T-helper 9 cell (primary cell): ENCODE results near the gene WIF1.

Source experiments
- DNase-seq: peaks from one replicate; pipeline ENCODE4 v3.0.0-alpha.2; 2020

Gene WIF1

DNA sequence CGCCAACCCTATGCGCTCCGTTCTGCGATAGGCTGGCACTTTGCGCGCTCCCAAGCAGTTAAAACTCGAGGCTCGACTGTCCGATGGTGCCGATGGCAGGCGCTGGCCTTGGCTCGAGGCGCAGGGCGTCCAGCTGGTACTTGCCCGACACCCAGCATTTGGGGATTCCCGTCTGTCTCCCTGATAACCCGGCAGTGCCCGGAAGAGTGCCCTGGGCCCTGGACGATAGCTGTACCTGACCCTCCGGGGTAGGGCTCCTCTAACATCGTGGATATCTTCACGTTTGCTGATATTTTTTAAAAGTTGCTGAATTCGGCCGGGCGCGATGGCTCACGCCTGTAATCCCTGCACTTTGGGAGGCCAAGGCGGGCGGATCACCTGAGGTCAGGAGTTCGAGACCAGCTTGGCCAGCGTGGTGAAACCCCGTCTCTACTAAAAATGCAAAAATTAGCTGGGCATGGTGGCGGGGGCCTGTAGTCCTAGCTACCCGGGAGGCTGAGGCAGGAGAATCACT lies 908 bp upstream of the WIF1 start:
- DNase-seq = no peak

DNA sequence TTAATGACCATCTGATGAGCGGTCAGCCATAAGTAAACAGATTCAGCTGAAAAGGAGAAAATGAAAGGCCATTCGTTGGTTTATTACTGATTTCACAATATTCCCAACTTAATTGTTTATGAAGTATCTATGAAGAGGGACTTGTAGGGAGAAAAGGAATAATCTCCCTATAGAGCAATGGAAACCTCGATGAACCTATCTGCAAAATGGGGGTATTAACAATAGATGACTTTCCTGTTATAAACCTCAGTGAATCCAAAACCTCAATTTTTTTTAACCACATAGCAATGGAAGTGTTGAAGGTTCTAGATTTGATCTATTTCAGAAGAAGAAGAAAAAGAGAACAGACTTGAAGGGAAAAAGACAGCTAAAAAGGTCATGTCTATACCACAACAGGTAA lies 2.0 kb downstream of the WIF1 start:
- no peak for DNase-seq

GRCh38 chr12:65113621-65114035 lies 7.5 kb downstream of the WIF1 start:
- no peak for DNase-seq

DNA sequence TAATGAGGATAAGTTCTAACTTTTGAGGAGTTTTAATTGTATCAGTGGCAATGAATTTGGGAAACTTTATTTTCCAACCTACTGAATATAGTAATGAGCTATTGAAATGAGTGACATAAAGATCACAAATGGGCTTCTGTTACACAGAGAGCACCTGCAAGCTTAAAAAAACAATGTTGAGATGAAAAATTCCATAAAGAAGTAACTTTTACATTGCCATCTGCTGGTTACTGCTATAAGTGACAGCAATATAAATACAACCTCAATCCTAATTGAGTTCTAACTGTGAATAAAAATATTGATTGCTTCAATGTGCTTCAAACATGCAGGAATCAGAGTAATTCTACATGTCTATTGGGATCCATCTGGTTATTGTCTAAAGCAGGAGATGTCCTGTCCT lies 14.2 kb downstream of the WIF1 start:
- no peak for DNase-seq

DNA sequence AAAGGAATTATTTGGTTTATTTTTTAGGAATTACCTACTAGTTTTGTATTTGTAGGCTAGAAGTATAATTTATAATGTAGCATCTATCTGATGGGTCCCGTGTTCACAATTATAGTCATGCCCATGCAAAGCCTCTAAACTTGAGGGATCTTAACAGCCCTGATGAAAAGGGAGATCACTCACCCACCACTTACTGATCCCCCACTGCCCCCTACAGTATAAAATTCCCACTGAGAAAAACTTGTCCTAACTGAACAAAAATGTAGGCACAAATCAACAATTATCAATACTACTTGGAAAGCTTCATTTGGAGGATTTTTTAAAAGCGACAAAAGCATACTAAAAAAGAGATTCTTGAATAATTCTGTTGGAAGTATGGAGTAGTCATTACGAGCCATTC lies 21.0 kb downstream of the WIF1 start:
- DNase-seq = no peak

DNA sequence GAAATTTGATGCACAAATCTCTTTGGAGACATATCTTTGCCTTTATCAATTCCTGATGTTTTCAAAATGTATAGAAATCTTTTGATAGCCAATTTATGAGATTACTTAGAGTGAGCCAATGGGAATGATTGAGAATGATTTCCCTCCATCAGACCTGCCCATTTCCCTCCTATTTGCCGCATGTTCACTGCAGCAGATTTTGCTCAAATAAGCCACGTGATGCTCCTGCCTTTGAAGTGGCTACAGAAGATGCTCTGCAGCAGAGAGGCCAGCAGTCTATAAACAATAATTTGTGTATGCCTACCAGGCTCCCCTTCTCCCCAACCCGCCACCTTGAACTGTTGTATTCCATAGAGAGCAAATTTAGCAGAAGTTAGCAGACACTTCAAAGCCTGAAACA lies 21.9 kb downstream of the WIF1 start:
- no peak for DNase-seq

DNA sequence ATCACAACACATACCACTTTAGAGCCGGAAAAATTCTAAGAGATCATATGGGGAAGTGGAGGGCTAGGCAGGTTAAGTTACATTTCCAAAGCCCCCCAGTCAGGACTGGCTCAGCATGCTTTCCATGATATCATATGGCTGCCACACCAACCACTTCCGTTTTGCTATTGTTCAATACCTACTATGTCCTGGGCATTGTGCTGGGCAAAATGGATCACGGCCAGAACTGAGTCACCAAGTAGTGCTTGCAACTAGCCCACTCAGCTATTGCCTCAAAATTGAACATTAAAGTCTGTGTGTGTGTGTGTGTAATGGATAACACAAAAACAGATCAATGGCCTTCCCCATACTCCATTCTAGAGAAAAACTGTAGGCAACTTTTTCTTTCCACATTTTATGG lies 22.7 kb downstream of the WIF1 start:
- DNase-seq = no peak

DNA sequence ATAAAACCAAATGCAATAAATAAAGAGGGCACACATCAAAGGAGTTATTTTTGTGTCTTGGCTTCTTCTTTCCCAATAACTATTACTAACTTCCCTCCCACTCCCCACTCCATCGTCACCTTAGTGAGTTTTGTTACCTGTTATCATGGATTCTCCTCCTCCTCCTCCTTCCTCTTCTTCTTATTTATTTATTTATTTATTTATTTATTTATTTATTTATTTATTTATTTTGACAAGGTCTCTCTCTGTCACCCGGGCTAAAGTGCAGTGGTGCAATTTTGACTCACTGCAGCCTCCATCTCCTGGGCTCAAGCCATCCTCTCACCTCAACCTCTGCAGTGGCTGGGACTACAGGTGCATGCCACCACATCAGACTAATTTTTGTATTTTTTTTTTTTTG lies 26.4 kb downstream of the WIF1 start:
- no peak for DNase-seq

GRCh38 chr12:65093606-65094005 lies 27.5 kb downstream of the WIF1 start:
- DNase-seq = no peak

GRCh38 chr12:65090461-65090860 lies 30.6 kb downstream of the WIF1 start:
- DNase-seq = no peak

- no peak for DNase-seq
Observed at GRCh38 chr12:65086236-65086635, 34.9 kb downstream of the WIF1 start.

DNA sequence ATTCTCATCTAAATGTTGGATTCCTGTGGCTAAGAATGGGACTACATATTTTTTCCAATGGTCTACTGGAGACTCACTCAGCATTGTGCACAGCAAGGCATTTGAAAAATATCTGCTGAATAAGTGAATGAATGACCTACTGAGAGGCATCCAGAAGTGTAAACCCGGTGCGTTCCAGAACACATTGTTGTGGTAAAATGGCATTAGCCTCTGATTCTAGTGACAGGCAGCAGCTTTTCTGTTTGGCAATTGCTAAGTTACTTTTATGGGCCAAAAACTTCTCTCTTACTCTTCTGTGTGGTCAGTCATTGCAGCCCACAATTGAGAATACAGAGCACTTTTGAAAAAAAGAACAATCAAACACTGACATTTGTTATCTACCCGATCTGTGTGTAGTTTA lies 36.5 kb downstream of the WIF1 start:
- DNase-seq = no peak

DNA sequence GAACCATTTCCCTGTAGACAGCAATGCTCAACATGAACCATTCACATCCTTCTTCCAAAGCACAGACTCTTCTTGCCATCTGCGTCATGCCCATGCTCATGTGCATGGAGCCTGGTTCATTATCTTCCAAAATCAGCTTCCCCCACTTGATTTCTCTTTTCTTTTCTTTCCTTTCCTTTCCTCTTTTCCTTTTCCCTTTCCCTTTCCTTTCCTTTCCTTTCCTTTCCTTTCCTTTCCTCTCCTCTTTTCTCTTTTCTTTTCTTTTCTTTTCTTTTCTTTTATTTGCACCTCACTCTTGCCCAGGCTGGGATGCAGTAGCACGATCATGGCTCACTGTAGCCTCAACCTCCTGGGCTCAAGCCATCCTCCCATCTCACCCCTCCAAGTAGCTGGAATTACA lies 37.5 kb downstream of the WIF1 start:
- no peak for DNase-seq

- DNase-seq = no peak
Observed at GRCh38 chr12:65082406-65082805, 38.7 kb downstream of the WIF1 start.

- no peak for DNase-seq
Observed at GRCh38 chr12:65081496-65081895, 39.6 kb downstream of the WIF1 start.

GRCh38 chr12:65074932-65075331 lies 46.2 kb downstream of the WIF1 start:
- DNase-seq = no peak

- no peak for DNase-seq
Observed at GRCh38 chr12:65069336-65069735, 51.8 kb downstream of the WIF1 start.

DNA sequence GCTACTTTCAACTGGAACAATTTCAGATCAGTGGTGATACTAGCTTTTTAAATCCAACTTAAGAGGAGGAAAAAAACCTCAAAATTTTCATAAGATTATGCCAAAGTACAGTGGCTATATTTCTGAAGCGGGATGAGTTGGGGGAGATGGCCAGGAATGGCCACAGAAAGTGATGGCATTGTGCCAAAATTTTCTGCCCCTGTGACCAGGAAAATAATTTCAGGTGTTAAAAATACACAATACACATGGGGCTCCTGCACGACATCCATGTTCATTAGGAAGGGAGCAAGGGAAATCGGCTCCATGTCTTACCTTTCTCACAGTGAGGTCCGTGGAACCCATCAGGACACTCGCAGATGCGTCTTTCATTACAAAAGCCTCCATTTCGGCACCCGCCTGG lies 53.7 kb downstream of the WIF1 start:
- DNase-seq = no peak

DNA sequence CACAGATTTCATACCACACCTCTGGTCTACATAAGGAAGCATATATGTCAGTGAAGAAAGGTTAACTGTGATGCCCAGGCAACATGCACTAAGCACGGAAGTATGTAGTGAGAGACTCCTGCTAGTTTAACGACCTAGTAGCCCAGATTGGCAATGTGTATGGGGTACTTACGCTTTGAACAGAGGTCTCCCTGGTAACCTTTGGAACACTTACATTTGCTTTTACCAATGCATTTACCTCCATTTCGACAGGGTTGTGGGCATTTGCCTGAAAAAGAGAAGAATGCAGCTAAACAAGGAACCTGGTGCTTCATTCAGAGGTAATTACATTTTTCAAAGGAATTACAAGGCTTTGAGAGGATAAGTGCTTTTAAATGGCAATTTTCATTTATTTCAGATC lies 65.2 kb downstream of the WIF1 start:
- no peak for DNase-seq

DNA sequence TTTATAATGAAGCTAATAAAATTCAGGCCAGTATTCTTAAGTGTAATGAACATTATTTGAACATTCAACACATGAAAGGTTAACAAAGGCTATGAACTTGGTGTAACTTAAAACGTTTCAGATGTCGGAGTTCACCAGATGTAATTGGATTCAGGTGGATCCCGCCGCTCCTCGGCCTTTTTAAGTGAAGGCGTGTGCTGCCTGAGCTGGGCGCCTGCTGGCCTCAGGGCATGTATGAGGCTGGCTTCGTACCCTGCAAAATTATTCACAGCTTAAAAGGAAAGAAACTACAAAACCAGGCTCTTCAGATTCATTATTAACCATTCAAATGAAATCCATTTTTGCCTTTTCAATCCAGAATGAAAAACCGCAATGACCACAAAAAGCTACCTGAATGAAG lies 69.9 kb downstream of the WIF1 start:
- no peak for DNase-seq

GRCh38 chr12:65045269-65045668 lies 75.8 kb downstream of the WIF1 start:
- DNase-seq = no peak

DNA sequence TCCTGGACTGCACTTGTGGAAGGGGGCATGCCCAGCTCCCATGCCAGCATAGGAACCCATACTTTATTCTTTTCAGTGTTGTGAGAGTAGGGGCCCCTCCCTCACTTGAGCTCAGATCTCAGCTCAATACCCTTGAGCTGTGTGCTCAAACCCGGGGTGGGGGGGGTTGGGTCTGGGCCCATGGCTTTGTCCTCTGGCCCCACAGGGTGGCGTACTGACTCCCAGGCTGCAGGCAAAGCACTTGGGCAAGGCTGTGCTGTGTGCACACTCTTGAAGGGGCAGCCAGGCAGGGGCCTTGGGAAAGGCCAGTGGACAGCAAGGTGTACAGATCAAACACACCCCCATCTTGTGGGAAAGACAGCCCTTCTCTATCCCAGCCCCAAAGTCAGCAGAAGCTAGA lies 81.8 kb downstream of the WIF1 start:
- no peak for DNase-seq

DNA sequence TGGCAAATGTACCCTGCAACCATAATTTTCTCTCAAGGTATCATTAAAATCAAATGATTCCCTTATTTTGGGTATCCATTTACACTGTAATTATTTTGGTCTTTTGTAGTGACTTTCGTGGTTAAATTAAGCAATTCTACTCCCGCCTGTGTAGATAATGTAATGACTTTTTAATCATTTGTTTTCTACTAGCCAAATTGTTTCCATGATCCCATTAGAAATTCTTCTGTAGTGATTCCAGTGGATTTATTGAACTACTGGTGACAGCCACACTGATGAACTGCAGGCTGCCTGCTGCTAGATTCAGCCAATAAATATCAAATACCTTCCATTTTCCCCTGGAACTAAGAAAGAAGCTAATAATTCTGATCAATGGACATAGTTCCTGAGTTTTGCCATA lies 96.0 kb downstream of the WIF1 start:
- DNase-seq = no peak

GRCh38 chr12:65023485-65023884 lies 97.6 kb downstream of the WIF1 start:
- no peak for DNase-seq

DNA sequence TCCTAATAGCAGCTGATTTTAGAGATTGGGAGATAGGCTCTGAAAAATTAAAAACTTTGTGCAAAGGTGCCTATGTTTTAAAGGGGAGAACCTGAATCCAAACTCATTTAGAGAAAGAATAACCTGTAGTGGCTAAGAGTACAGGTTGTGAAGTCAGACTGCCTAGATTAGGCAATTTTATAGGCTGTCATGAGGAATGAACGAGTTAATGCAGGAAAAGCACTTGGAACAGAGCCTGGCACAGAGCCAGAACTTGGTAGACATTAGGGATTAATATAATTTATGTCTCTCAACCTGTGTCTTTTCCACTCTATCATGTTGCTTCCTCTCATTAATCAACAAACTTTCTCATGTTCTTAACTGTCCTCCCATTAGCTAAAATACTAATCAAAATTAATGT lies 98.1 kb downstream of the WIF1 start:
- DNase-seq = no peak

DNA sequence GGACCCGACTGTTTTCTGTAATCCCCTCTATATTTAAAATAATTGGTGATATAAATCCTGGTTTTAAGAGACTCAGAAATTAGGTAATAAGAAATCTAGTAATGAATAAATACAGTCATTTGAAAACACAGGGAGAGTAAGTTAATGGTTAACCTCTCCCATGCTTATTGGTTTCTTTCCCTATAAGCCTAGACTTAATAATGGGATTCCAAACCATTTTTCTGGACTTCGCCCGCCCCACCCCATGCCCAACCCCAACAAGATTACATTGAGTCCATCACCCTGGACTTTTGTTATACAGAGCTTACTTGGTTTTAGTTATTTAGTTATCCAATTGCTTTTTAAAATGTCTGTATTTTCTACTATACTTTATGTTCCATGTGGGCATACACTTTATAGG lies 98.7 kb downstream of the WIF1 start:
- DNase-seq = no peak
